Measurements from ENCODE around the gene GALNT13.

Gene GALNT13

DNA sequence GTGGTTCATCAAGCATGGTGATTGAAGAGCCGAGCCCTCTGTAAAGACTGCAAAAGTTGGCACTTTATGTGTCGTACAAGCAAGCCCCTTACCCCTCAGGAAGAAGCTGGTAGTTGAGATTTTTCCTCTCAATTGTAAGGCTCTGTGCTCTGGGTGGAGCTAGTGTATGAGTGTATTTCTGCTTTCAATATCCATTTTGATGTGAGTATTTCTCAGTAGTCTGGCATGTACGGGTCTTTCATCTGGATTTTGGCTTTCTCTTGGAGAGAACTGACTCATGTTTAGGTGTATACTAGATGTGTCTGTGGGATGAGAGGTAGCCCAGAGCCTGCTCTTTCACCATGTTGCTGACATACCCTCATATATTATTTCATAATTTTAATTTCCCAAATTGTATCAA is 420.2 kb downstream of the GALNT13 start:
- no peak for DNase-seq (ENCODE audit: low read depth)
- TF ChIP-seq, protein P1, sequence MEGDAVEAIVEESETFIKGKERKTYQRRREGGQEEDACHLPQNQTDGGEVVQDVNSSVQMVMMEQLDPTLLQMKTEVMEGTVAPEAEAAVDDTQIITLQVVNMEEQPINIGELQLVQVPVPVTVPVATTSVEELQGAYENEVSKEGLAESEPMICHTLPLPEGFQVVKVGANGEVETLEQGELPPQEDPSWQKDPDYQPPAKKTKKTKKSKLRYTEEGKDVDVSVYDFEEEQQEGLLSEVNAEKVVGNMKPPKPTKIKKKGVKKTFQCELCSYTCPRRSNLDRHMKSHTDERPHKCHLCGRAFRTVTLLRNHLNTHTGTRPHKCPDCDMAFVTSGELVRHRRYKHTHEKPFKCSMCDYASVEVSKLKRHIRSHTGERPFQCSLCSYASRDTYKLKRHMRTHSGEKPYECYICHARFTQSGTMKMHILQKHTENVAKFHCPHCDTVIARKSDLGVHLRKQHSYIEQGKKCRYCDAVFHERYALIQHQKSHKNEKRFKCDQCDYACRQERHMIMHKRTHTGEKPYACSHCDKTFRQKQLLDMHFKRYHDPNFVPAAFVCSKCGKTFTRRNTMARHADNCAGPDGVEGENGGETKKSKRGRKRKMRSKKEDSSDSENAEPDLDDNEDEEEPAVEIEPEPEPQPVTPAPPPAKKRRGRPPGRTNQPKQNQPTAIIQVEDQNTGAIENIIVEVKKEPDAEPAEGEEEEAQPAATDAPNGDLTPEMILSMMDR (IDR thresholded peaks at IDR 0.05; ENCODE audit: insufficient read depth, low read depth, low read length, missing control alignments) = no peak
- H3K4me3 ChIP-seq (ENCODE audit: low read depth, low read length) = no peak overlapping the region

DNA sequence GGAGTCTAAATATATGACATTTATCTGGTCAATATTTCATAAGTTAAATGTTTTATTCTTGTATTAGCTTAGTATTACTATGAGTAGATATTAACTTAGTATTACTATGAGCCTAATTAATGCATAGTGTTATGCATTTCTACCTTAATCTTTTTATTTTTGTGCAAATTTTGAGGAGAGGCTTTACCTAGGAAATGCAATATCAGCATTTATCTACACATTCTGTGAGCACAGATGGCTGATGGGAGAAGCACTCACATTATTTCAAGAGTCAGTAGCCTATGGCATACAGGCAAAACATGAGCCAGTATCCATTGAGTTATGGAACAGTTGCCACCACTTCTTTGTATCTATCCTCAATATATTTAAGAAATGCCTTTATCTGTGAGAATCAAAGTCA is 422.1 kb downstream of the GALNT13 start:
- TF ChIP-seq, protein P1 (IDR thresholded peaks at IDR 0.05; ENCODE audit: insufficient read depth, low read depth, low read length, missing control alignments) = no peak
- no peak for DNase-seq (ENCODE audit: low read depth)
- H3K4me3 ChIP-seq (ENCODE audit: low read depth, low read length) = no peak overlapping the region

DNA sequence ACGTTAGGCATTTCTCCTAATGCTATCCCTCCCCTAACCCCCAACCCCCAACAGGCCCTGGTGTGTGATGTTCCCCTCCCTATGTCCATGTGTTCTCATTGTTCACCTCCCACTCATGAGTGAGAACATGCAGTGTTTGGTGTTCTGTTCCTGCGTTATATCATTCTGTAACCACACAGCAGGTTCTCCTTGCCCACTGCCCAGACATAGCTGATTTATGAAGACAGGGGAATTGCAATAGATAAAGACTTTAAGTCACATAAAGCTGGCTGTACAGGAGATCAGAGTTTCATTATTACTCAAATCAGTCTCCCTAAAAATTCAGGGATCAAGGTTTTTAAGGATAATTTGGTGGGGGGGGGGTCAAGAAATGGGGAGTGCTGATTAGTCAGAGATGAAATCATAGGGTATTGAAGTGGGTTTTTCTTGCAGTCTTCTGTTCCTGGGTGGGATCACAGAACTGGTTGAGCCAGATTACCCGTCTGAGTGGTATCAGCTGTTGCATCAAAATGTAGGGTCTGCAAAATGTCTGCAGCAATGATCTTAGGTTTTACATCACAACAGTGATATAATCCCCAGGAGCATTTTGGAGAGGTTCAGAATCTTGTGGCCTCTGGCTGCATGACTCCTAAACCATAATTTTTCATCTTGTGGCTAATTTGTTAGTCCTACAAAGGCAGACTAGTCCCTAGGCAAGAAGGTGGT is 434.7 kb downstream of the GALNT13 start:
- TF ChIP-seq, protein P1 (IDR thresholded peaks at IDR 0.05; ENCODE audit: insufficient read depth, low read depth, low read length, missing control alignments) = no peak
- H3K4me3 ChIP-seq (ENCODE audit: low read depth, low read length) = no peak overlapping the region
- DNase-seq (ENCODE audit: low read depth) = no peak

DNA sequence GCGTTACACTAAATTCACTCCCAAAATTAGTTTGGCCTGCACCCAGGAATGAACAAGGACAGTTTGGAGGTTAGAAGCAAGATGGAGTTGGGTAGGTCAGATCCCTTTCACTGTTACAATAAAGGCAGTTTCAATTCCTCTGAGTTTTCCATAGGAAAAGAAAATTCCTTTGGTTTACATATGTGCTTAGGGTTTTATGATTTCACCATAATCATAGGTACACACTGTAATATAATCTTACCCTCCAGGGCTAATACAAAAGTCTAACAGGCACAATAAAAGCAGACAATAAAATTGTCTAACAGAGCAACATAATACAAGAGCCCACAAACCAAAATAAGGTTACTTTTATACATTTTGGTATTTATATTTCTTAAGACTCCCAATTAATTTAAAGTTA is 435.3 kb downstream of the GALNT13 start:
- TF ChIP-seq, protein P1 (IDR thresholded peaks at IDR 0.05; ENCODE audit: insufficient read depth, low read depth, low read length, missing control alignments) = no peak
- no peak for DNase-seq (ENCODE audit: low read depth)
- H3K4me3 ChIP-seq (ENCODE audit: low read depth, low read length) = no peak overlapping the region

DNA sequence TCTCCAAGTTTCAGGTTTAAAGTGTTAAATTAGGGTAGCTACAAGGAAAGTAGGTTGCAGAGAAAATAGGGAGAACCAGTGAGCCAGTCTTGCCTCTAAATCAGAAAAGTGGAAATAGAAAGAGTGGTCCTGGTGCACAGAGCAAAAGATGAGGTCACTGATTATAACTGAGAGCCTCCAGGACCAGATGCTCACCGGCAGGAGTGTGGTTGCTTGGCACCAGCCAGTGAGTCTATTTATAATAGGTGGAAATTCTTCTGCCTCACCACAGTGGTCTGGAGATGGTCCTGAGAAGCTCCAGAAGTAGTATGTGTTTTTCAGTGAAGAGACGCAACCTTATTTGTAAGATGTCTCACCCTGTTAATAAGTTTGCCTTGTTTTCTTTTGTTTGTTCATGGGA is 452.9 kb downstream of the GALNT13 start:
- TF ChIP-seq, protein P1 (IDR thresholded peaks at IDR 0.05; ENCODE audit: insufficient read depth, low read depth, low read length, missing control alignments) = no peak
- no peak for DNase-seq (ENCODE audit: low read depth)
- H3K4me3 ChIP-seq (ENCODE audit: low read depth, low read length) = no peak overlapping the region

DNA sequence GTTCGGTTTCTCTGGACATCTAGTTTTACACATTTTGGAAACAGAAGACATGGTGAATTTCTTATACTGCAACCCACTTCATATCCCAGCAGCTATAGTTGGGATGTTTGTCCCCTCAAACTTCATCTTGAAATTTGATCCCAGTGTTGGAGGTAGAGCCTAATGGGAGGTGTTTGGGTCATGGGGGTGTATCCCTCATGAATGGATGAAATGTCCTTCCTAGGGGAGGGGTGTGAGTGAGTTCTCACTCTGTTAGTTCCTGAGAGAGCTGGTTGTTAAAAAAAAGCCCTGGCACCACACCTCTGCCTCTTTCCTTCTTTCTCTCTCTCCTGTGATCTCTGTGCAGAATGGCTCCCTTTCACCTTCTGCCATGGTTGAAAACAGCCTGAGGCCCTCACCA is 457.8 kb downstream of the GALNT13 start:
- DNase-seq (ENCODE audit: low read depth) = no peak
- TF ChIP-seq, protein P1 (IDR thresholded peaks at IDR 0.05; ENCODE audit: insufficient read depth, low read depth, low read length, missing control alignments) = no peak
- H3K4me3 ChIP-seq (ENCODE audit: low read depth, low read length) = no peak overlapping the region

DNA sequence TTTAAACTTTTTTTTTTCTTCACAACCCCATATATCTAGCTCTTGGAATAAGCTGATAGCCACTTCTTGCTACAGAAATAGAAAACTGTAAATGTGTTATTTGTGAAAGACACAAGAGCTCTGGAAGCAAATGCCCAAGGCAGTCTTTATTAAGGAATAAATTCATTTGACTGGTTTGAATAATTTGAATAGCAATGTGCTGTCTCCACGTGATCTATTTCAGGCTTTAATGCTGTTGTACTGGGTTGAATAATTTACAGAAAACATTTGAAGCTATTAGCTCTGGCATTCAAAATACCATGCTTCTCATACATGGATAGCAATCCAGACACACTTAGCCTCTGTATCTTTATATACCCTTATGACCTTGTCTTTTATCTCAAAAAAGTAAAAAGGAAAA is 460.1 kb downstream of the GALNT13 start:
- DNase-seq (ENCODE audit: low read depth) = no peak
- TF ChIP-seq, protein P1 (IDR thresholded peaks at IDR 0.05; ENCODE audit: insufficient read depth, low read depth, low read length, missing control alignments) = no peak
- no peak overlapping the region for H3K4me3 ChIP-seq (ENCODE audit: low read depth, low read length)

All from GM12865 (cell line).